Measurements from ENCODE around the gene AXIN2. TPM values are rescaled to one million over a fixed set of nuclear protein-coding genes. Genes with fewer than 3 reads are reported as not detected.

The AXIN2 gene
- total RNA-seq, 1 donor from 2014 or later: 8.9 TPM

DNA sequence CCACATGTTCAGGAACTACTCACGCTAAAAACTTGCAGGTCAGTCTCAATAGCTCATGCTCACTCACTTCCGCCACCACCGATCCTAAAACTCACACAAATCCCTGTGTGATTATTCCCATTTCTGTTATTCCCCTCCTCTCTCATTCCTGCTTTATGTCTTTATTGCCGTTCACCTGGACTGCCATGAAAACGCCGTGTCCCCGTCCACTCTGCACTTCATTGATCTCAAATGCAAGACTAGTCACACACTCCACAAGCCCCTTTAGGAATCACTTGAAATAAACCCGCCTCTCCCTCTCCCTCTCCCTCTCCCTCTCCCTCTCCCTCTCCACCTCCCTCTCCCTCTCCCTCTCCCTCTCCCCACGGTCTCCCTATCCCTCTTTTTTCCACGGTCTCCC lies 78.0 kb downstream of the AXIN2 start:
- Mint-ChIP-seq H3K4me3 (ENCODE audit: unreplicated experiment) (no peak overlapping the region), H3K36me3 (ENCODE audit: low read depth, unreplicated experiment) (no peaks in the 10 kb centered on the region), H3K9me3 (ENCODE audit: unreplicated experiment) (peaks cover 3% of the 10 kb centered on the region), H3K27ac (ENCODE audit: unreplicated experiment) (no peak overlapping the region), H3K4me1 (ENCODE audit: low read depth, unreplicated experiment) (no peaks in the 10 kb centered on the region), H3K27me3 (ENCODE audit: low read depth, unreplicated experiment) (peaks cover 13% of the 10 kb centered on the region)
- no peak overlapping the region for H3K4me2 ChIP-seq (ENCODE audit: low read length)
- H3K4me1 ChIP-seq (ENCODE audit: insufficient read depth, low read length): peaks cover 7% of the 10 kb centered on the region
- H3K79me2 ChIP-seq (ENCODE audit: insufficient read depth, low read length): no peaks in the 10 kb centered on the region
- DNase-seq (ENCODE audit: low read depth) (no peak), FAIRE-seq (no peak)
- H3K36me3 ChIP-seq (ENCODE audit: insufficient read depth, low read length): no peaks in the 10 kb centered on the region
- no peaks in the 10 kb centered on the region for H4K20me1 ChIP-seq (ENCODE audit: insufficient read depth, low read length)
- H3K27ac ChIP-seq (ENCODE audit: low read depth, low read length): no peak overlapping the region
- H3K27me3 ChIP-seq (ENCODE audit: insufficient read depth, low read length): no peaks in the 10 kb centered on the region
- H3K4me3 ChIP-seq (ENCODE audit: insufficient read depth, low read depth, low read length): no peak overlapping the region
- H2AFZ ChIP-seq (ENCODE audit: low read depth, low read length): no peak overlapping the region
- no peak for TF ChIP-seq EZH2 (IDR thresholded peaks at IDR 0.05; ENCODE audit: insufficient read depth, low read length)
- TF ChIP-seq, protein P1, sequence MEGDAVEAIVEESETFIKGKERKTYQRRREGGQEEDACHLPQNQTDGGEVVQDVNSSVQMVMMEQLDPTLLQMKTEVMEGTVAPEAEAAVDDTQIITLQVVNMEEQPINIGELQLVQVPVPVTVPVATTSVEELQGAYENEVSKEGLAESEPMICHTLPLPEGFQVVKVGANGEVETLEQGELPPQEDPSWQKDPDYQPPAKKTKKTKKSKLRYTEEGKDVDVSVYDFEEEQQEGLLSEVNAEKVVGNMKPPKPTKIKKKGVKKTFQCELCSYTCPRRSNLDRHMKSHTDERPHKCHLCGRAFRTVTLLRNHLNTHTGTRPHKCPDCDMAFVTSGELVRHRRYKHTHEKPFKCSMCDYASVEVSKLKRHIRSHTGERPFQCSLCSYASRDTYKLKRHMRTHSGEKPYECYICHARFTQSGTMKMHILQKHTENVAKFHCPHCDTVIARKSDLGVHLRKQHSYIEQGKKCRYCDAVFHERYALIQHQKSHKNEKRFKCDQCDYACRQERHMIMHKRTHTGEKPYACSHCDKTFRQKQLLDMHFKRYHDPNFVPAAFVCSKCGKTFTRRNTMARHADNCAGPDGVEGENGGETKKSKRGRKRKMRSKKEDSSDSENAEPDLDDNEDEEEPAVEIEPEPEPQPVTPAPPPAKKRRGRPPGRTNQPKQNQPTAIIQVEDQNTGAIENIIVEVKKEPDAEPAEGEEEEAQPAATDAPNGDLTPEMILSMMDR (IDR thresholded peaks at IDR 0.05; ENCODE audit: insufficient read depth, low read depth, low read length): no peak
- no peaks in the 10 kb centered on the region for H3K9me3 ChIP-seq (ENCODE audit: insufficient read depth, low read depth, low read length)
- H3K9ac ChIP-seq (ENCODE audit: low read length): no peak overlapping the region

GRCh38 chr17:65482201-65482600 lies 79.2 kb downstream of the AXIN2 start:
- H3K27me3 Mint-ChIP-seq (ENCODE audit: low read depth, unreplicated experiment): peaks cover 10% of the 10 kb centered on the region
- FAIRE-seq: no peak

DNA sequence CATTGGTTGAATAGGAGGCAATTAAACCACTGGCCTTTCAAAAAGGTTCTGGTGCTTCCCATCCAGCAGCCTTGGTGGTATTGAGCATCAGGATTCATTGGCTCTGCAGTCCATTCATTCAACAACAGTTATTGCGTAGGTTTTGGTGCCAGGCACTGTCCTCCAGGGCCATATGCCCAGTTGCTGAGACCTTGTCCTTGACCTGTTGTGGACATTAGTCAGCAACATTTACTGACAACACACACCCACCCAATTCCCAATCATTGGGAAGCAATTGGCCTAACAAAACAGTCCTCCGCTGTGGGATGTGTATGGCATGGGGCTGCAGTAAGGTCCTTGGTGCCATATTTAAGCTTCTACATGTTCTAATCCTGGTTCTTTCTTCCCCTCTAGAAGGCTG lies 82.2 kb downstream of the AXIN2 start:
- FAIRE-seq (no peak), DNase-seq (ENCODE audit: low read depth) (no peak)
- no peaks in the 10 kb centered on the region for H3K79me2 ChIP-seq (ENCODE audit: insufficient read depth, low read length)
- H3K27me3 Mint-ChIP-seq (ENCODE audit: low read depth, unreplicated experiment): peaks cover 20% of the 10 kb centered on the region
- no peak overlapping the region for H3K9ac ChIP-seq (ENCODE audit: low read length)
- no peak overlapping the region for H2AFZ ChIP-seq (ENCODE audit: low read depth, low read length)
- no peaks in the 10 kb centered on the region for H4K20me1 ChIP-seq (ENCODE audit: insufficient read depth, low read length)
- TF ChIP-seq, protein P1 (IDR thresholded peaks at IDR 0.05; ENCODE audit: insufficient read depth, low read depth, low read length): no peak
- TF ChIP-seq EZH2 (IDR thresholded peaks at IDR 0.05; ENCODE audit: insufficient read depth, low read length): no peak
- H3K4me3 Mint-ChIP-seq (ENCODE audit: unreplicated experiment): no peak overlapping the region
- H3K27ac ChIP-seq (ENCODE audit: low read depth, low read length): no peak overlapping the region
- H3K9me3 Mint-ChIP-seq (ENCODE audit: unreplicated experiment): peaks cover 7% of the 10 kb centered on the region
- H3K4me1 Mint-ChIP-seq (ENCODE audit: low read depth, unreplicated experiment): no peaks in the 10 kb centered on the region
- H3K4me2 ChIP-seq (ENCODE audit: low read length): no peak overlapping the region
- H3K4me1 ChIP-seq (ENCODE audit: insufficient read depth, low read length): no peaks in the 10 kb centered on the region
- H3K36me3 ChIP-seq (ENCODE audit: insufficient read depth, low read length): no peaks in the 10 kb centered on the region
- H3K27me3 ChIP-seq (ENCODE audit: insufficient read depth, low read length): peaks cover 7% of the 10 kb centered on the region
- no peaks in the 10 kb centered on the region for H3K9me3 ChIP-seq (ENCODE audit: insufficient read depth, low read depth, low read length)
- no peaks in the 10 kb centered on the region for H3K36me3 Mint-ChIP-seq (ENCODE audit: low read depth, unreplicated experiment)
- H3K27ac Mint-ChIP-seq (ENCODE audit: unreplicated experiment): no peak overlapping the region
- H3K4me3 ChIP-seq (ENCODE audit: insufficient read depth, low read depth, low read length): no peak overlapping the region

More at GRCh38 chr17:65482201-65482600, 79.2 kb downstream of the AXIN2 start:
- no peaks in the 10 kb centered on the region for H3K4me1 Mint-ChIP-seq (ENCODE audit: low read depth, unreplicated experiment)
- Histone ChIP-seq H3K4me1 (ENCODE audit: insufficient read depth, low read length) (peaks cover 7% of the 10 kb centered on the region), H3K4me3 (ENCODE audit: insufficient read depth, low read depth, low read length) (no peak overlapping the region), H3K79me2 (ENCODE audit: insufficient read depth, low read length) (no peaks in the 10 kb centered on the region), H3K9ac (ENCODE audit: low read length) (no peak overlapping the region), H3K27me3 (ENCODE audit: insufficient read depth, low read length) (no peaks in the 10 kb centered on the region), H2AFZ (ENCODE audit: low read depth, low read length) (no peak overlapping the region), H3K27ac (ENCODE audit: low read depth, low read length) (no peak overlapping the region), H3K36me3 (ENCODE audit: insufficient read depth, low read length) (no peaks in the 10 kb centered on the region), H4K20me1 (ENCODE audit: insufficient read depth, low read length) (no peaks in the 10 kb centered on the region), H3K4me2 (ENCODE audit: low read length) (no peak overlapping the region), H3K9me3 (ENCODE audit: insufficient read depth, low read depth, low read length) (no peaks in the 10 kb centered on the region)
- DNase-seq (ENCODE audit: low read depth): no peak
- peaks cover 3% of the 10 kb centered on the region for H3K9me3 Mint-ChIP-seq (ENCODE audit: unreplicated experiment)
- TF ChIP-seq, protein P1 (IDR thresholded peaks at IDR 0.05; ENCODE audit: insufficient read depth, low read depth, low read length): no peak
- no peak for TF ChIP-seq EZH2 (IDR thresholded peaks at IDR 0.05; ENCODE audit: insufficient read depth, low read length)
- H3K27ac Mint-ChIP-seq (ENCODE audit: unreplicated experiment): no peak overlapping the region
- no peaks in the 10 kb centered on the region for H3K36me3 Mint-ChIP-seq (ENCODE audit: low read depth, unreplicated experiment)
- no peak overlapping the region for H3K4me3 Mint-ChIP-seq (ENCODE audit: unreplicated experiment)

Measured in astrocyte (in vitro differentiated cells and primary cell).